Measurements from ENCODE around the gene DGKI.

Gene DGKI

GRCh38 chr7:137753067-137753466 lies 93.7 kb downstream of the DGKI start:
- Histone ChIP-seq H4K20me1 (ENCODE audit: insufficient read depth, low read length) (no peaks in the 10 kb centered on the region), H3K9me3 (ENCODE audit: low read length) (no peaks in the 10 kb centered on the region), H3K9ac (ENCODE audit: low read length) (no peak overlapping the region), H3K4me1 (ENCODE audit: insufficient read depth, low read length, severe bottlenecking) (no peaks in the 10 kb centered on the region), H3K9me2 (ENCODE audit: low read depth, low read length) (no peaks in the 10 kb centered on the region), H3K4me2 (ENCODE audit: low read length) (no peak overlapping the region), H3K4me3 (ENCODE audit: low read depth, low read length, poor library complexity, severe bottlenecking) (no peak overlapping the region), H2AFZ (ENCODE audit: low read length) (no peak overlapping the region), H3K27ac (ENCODE audit: low read depth, low read length, poor library complexity, severe bottlenecking) (no peak overlapping the region), H3F3A (ENCODE audit: insufficient read depth, low read length) (no peaks in the 10 kb centered on the region), H3K27me3 (ENCODE audit: insufficient read depth, low read length) (no peaks in the 10 kb centered on the region; the same call in 1 of the 2 replicates), H3K36me3 (ENCODE audit: insufficient read depth, low read length) (no peaks in the 10 kb centered on the region), H3K79me2 (ENCODE audit: insufficient read depth, low read length) (no peaks in the 10 kb centered on the region)
- TF ChIP-seq CTCF (IDR thresholded peaks at IDR 0.05; ENCODE audit: low read length) (no peak), EZH2 (IDR thresholded peaks at IDR 0.05; ENCODE audit: borderline replicate concordance, low read length) (no peak)

- Histone ChIP-seq H3K36me3 (ENCODE audit: insufficient read depth, low read length) (no peaks in the 10 kb centered on the region), H2AFZ (ENCODE audit: low read length) (no peak overlapping the region), H3K79me2 (ENCODE audit: insufficient read depth, low read length) (no peaks in the 10 kb centered on the region), H3K9me3 (ENCODE audit: low read length) (no peaks in the 10 kb centered on the region), H3K4me3 (ENCODE audit: low read depth, low read length, poor library complexity, severe bottlenecking) (no peak overlapping the region), H3K4me2 (ENCODE audit: low read length) (no peak overlapping the region), H3K9me2 (ENCODE audit: low read depth, low read length) (no peaks in the 10 kb centered on the region), H3F3A (ENCODE audit: insufficient read depth, low read length) (no peaks in the 10 kb centered on the region), H3K27me3 (ENCODE audit: insufficient read depth, low read length) (no peaks in the 10 kb centered on the region; the same call in 1 of the 2 replicates), H3K9ac (ENCODE audit: low read length) (no peak overlapping the region), H3K27ac (ENCODE audit: low read depth, low read length, poor library complexity, severe bottlenecking) (no peak overlapping the region), H3K4me1 (ENCODE audit: insufficient read depth, low read length, severe bottlenecking) (no peaks in the 10 kb centered on the region), H4K20me1 (ENCODE audit: insufficient read depth, low read length) (no peaks in the 10 kb centered on the region)
- no peak for TF ChIP-seq EZH2 (IDR thresholded peaks at IDR 0.05; ENCODE audit: borderline replicate concordance, low read length)
- TF ChIP-seq CTCF (IDR thresholded peaks at IDR 0.05; ENCODE audit: low read length) = no peak
Measured at GRCh38 chr7:137751361-137752009, 95.3 kb downstream of the DGKI start.

- no peak overlapping the region for H3K4me2 ChIP-seq (ENCODE audit: low read length)
- H3K27me3 ChIP-seq (ENCODE audit: insufficient read depth, low read length) = no peaks in the 10 kb centered on the region
- no peaks in the 10 kb centered on the region for H3K9me3 ChIP-seq (ENCODE audit: low read length)
- H3K36me3 ChIP-seq (ENCODE audit: insufficient read depth, low read length) = no peaks in the 10 kb centered on the region
- no peaks in the 10 kb centered on the region for H3K9me2 ChIP-seq (ENCODE audit: low read depth, low read length)
- no peaks in the 10 kb centered on the region for H4K20me1 ChIP-seq (ENCODE audit: insufficient read depth, low read length)
- no peak overlapping the region for H3K4me3 ChIP-seq (ENCODE audit: low read depth, low read length, poor library complexity, severe bottlenecking)
- H3F3A ChIP-seq (ENCODE audit: insufficient read depth, low read length) = no peaks in the 10 kb centered on the region
- no peak overlapping the region for H3K27ac ChIP-seq (ENCODE audit: low read depth, low read length, poor library complexity, severe bottlenecking)
- H3K4me1 ChIP-seq (ENCODE audit: insufficient read depth, low read length, severe bottlenecking) = no peaks in the 10 kb centered on the region
- TF ChIP-seq EZH2 (IDR thresholded peaks at IDR 0.05; ENCODE audit: borderline replicate concordance, low read length) = no peak
- 0 out of 2 replicates have a peak, but pooled peaks have one; percentile 4 for TF ChIP-seq CTCF (IDR thresholded peaks at IDR 0.05; ENCODE audit: low read length)
- no peak overlapping the region for H3K9ac ChIP-seq (ENCODE audit: low read length)
- no peak overlapping the region for H2AFZ ChIP-seq (ENCODE audit: low read length)
- H3K79me2 ChIP-seq (ENCODE audit: insufficient read depth, low read length) = no peaks in the 10 kb centered on the region
Measured at GRCh38 chr7:137747359-137748031, 99.3 kb downstream of the DGKI start.
